CMK (cell line): Measurements from ENCODE around the gene RNU6-9.

ENCODE experiments used
- DNase-seq: peaks from one replicate; pipeline ENCODE4 v3.0.0-alpha.2; 2010; ENCODE audit warnings: low read depth

RNU6-9 gene

GRCh38 chr19:899336-900042 is 6.2 kb downstream of the RNU6-9 start:
- DNase-seq: no peak

- no peak for DNase-seq
Measured at GRCh38 chr19:900043-900301, 6.7 kb downstream of the RNU6-9 start.

GRCh38 chr19:900302-901111 is 7.2 kb downstream of the RNU6-9 start:
- no peak for DNase-seq

GRCh38 chr19:901216-902092 is 8.2 kb downstream of the RNU6-9 start:
- DNase-seq: no peak

GRCh38 chr19:902093-902370 is 8.7 kb downstream of the RNU6-9 start:
- no peak for DNase-seq

- DNase-seq: no peak
Measured at GRCh38 chr19:902446-903226, 9.4 kb downstream of the RNU6-9 start.

- no peak for DNase-seq
Measured at GRCh38 chr19:903266-903797, 10.0 kb downstream of the RNU6-9 start.

- no peak for DNase-seq
Measured at GRCh38 chr19:904545-904944, 11.3 kb downstream of the RNU6-9 start.

GRCh38 chr19:906480-906879 is 13.2 kb downstream of the RNU6-9 start:
- no peak for DNase-seq

GRCh38 chr19:907183-907853 is 14.0 kb downstream of the RNU6-9 start:
- DNase-seq: peak; percentile 94

- DNase-seq: no peak
Measured at GRCh38 chr19:911197-912033, 18.1 kb downstream of the RNU6-9 start.

- DNase-seq: no peak
Measured at GRCh38 chr19:912181-913079, 19.1 kb downstream of the RNU6-9 start.

- no peak for DNase-seq
Measured at GRCh38 chr19:913080-913748, 19.9 kb downstream of the RNU6-9 start, which contains the start of gene R3HDM4. R3HDM4 (minus strand) TSS chr19:913219; CDS start chr19:913157, 62 bp downstream.

- no peak for DNase-seq
Measured at GRCh38 chr19:916645-917322, 23.5 kb downstream of the RNU6-9 start.

- no peak for DNase-seq
Measured at GRCh38 chr19:917323-918151, 24.3 kb downstream of the RNU6-9 start, which contains the start of gene KISS1R. KISS1R (plus strand) TSS chr19:917333; CDS start chr19:917503, 170 bp downstream.

GRCh38 chr19:918152-918437 is 24.8 kb downstream of the RNU6-9 start:
- no peak for DNase-seq

GRCh38 chr19:918481-919198 is 25.4 kb downstream of the RNU6-9 start:
- no peak for DNase-seq
